Neural cell (in vitro differentiated cells): ENCODE results near the gene S1PR2. TPM values are rescaled to one million over a fixed set of nuclear protein-coding genes. Genes with fewer than 3 reads are reported as not detected.
"Not testable (repeated sequence)": the region's sequence is repeated elsewhere in the genome, so short reads cannot be mapped to it uniquely, and the experiment has no call there.

Source experiments
- H2AFZ ChIP-seq: fragments of 200-600, 300-800 bp; sonication (generic), shearing (Covaris generic); 2 replicates; pipeline ENCODE4 v1.6.0; 2014; ENCODE audit warnings: low read depth, mild to moderate bottlenecking, antibody characterized with exemption, low read length, moderate library complexity
- H3F3A ChIP-seq: fragments of 200-600 bp; shearing (Covaris generic); 2 replicates; pipeline ENCODE4 v1.6.1; 2016; ENCODE audit warnings: mild to moderate bottlenecking, moderate library complexity, mixed read lengths, antibody characterized with exemption, low read length; ENCODE audit not compliant: insufficient read depth, poor library complexity, severe bottlenecking
- H3K27ac ChIP-seq: fragments of 200-600, 300-800 bp; sonication (generic), shearing (Covaris generic); 2 replicates; pipeline ENCODE4 v1.5.1; 2014; ENCODE audit warnings: mild to moderate bottlenecking, low read length, moderate library complexity
- H3K27me3 ChIP-seq: fragments of 300-800, 200-600 bp; sonication (generic), shearing (Covaris generic); 2 replicates; pipeline ENCODE4 v1.6.0; 2014; ENCODE audit warnings: mild to moderate bottlenecking, low read depth, low read length, moderate library complexity; ENCODE audit not compliant: insufficient read depth
- H3K36me3 ChIP-seq: fragments of 300-800, 200-600 bp; sonication (generic), shearing (Covaris generic); 2 replicates; pipeline ENCODE4 v1.5.1; 2014; ENCODE audit warnings: mild to moderate bottlenecking, antibody characterized with exemption, low read length, moderate library complexity; ENCODE audit not compliant: insufficient read depth
- H3K4me2 ChIP-seq: fragments of 300-800, 200-600 bp; sonication (generic), shearing (Covaris generic); 2 replicates; pipeline ENCODE4 v1.6.0; 2014; ENCODE audit warnings: mild to moderate bottlenecking, low read length
- H3K4me3 ChIP-seq: fragments of 300-800, 200-600 bp; sonication (generic), shearing (Covaris generic); 2 replicates; pipeline ENCODE4 v1.5.1; 2014; ENCODE audit warnings: mild to moderate bottlenecking, low read length, moderate library complexity
- H3K79me2 ChIP-seq: fragments of 200-600 bp; shearing (Covaris generic); replicated peaks from 2 replicates; pipeline ENCODE4 v1.6.0; 2014; ENCODE audit warnings: mild to moderate bottlenecking, low read length, moderate library complexity; ENCODE audit not compliant: insufficient read depth
- H3K9ac ChIP-seq: fragments of 300-800, 200-600 bp; sonication (generic), shearing (Covaris generic); 2 replicates; pipeline ENCODE4 v1.6.1; 2016; ENCODE audit warnings: mild to moderate bottlenecking, low read length, mixed read lengths
- H3K9me2 ChIP-seq: fragments of 200-600 bp; shearing (Covaris generic); 2 replicates; pipeline ENCODE4 v1.6.1; 2016; ENCODE audit warnings: mild to moderate bottlenecking, low read length, mixed read lengths; ENCODE audit not compliant: insufficient read depth
- H3K9me3 ChIP-seq: fragments of 200-600, 300-800 bp; sonication (generic), shearing (Covaris generic); 2 replicates; pipeline ENCODE4 v1.6.1; 2016; ENCODE audit warnings: mild to moderate bottlenecking, mixed run types, low read length, moderate library complexity, mixed read lengths
- H4K20me1 ChIP-seq: fragments of 200-600 bp; shearing (Covaris generic); 2 replicates; pipeline ENCODE4 v1.6.1; 2016; ENCODE audit warnings: mild to moderate bottlenecking, mixed run types; ENCODE audit not compliant: insufficient read depth
- CTCF ChIP-seq: fragments of 450-650 bp; IDR thresholded peaks from 2 replicates; pipeline ENCODE4 v1.5.1; 2014; ENCODE audit warnings: antibody characterized with exemption, mild to moderate bottlenecking, moderate library complexity; ENCODE audit not compliant: poor library complexity, severe bottlenecking
- EP300 ChIP-seq: fragments of 450-650 bp; conservative IDR thresholded peaks from 2 replicates; pipeline ENCODE4 v1.6.1; 2014; ENCODE audit warnings: antibody characterized with exemption, mild to moderate bottlenecking, moderate library complexity; ENCODE audit not compliant: poor library complexity, severe bottlenecking
- EZH2 ChIP-seq: fragments of 200-600, 300-800 bp; shearing (Covaris generic), sonication (generic); IDR thresholded peaks from 2 replicates; pipeline ENCODE4 v1.6.1; 2014; ENCODE audit warnings: antibody characterized with exemption, low read length, borderline replicate concordance, mild to moderate bottlenecking; ENCODE audit not compliant: insufficient read depth, poor library complexity, severe bottlenecking
- MXI1 ChIP-seq: fragments of 450-650 bp; conservative IDR thresholded peaks from 2 replicates; pipeline ENCODE4 v1.6.1; 2014; ENCODE audit warnings: antibody characterized with exemption, mild to moderate bottlenecking; ENCODE audit not compliant: poor library complexity, severe bottlenecking
- POLR2AphosphoS5 ChIP-seq: IDR thresholded peaks from 2 replicates; pipeline ENCODE4 v1.6.1; 2012
- RAD21 ChIP-seq: fragments of 450-650 bp; conservative IDR thresholded peaks from 2 replicates; pipeline ENCODE4 v1.6.1; 2014; ENCODE audit warnings: antibody characterized with exemption, mild to moderate bottlenecking, moderate library complexity
- REST ChIP-seq: IDR thresholded peaks from 2 replicates; pipeline ENCODE4 v1.6.1; 2012; ENCODE audit warnings: borderline replicate concordance
- SMC3 ChIP-seq: fragments of 450-650 bp; conservative IDR thresholded peaks from 2 replicates; pipeline ENCODE4 v1.6.1; 2014; ENCODE audit warnings: antibody characterized with exemption, mild to moderate bottlenecking, moderate library complexity; ENCODE audit not compliant: poor library complexity
- TAF1 ChIP-seq: IDR thresholded peaks from 2 replicates; pipeline ENCODE4 v1.6.1; 2012; ENCODE audit warnings: low read depth
- polyA plus RNA-seq: library from polyadenylated mRNA; depleted of rRNA; stranded (reverse); fragments of >200 nt; gene quantifications from 2 replicates; pipeline ENCODE4 v1.2.3, GENCODE V29; 2014

The S1PR2 gene
- polyA plus RNA-seq, 1 donor from 2014 or later = 7.5 TPM

GRCh38 chr19:10182076-10182475 lies 49.1 kb downstream of the S1PR2 start:
- Histone ChIP-seq H2AFZ (no peak overlapping the region), H3K4me3 (no peak overlapping the region), H3K4me2 (no peak overlapping the region), H3K27me3 (no peaks in the 10 kb centered on the region), H3K9me2 (no peaks in the 10 kb centered on the region), H3K36me3 (no peaks in the 10 kb centered on the region), H3K9ac (no peak overlapping the region), H3K79me2 (peaks cover 15% of the 10 kb centered on the region), H3K27ac (no peak overlapping the region), H3F3A (no peaks in the 10 kb centered on the region), H4K20me1 (no peaks in the 10 kb centered on the region), H3K9me3 (no peaks in the 10 kb centered on the region)
- TF ChIP-seq EP300 (no peak), MXI1 (no peak), SMC3 (no peak), RAD21 (no peak), POLR2AphosphoS5 (no peak), TAF1 (no peak), REST (no peak), CTCF (no peak), EZH2 (no peak)

GRCh38 chr19:10180459-10180858 lies 50.7 kb downstream of the S1PR2 start:
- peaks cover 5% of the 10 kb centered on the region for H3K79me2 ChIP-seq
- no peak overlapping the region for H2AFZ ChIP-seq
- no peaks in the 10 kb centered on the region for H4K20me1 ChIP-seq
- no peaks in the 10 kb centered on the region for H3K9me3 ChIP-seq
- H3K4me2 ChIP-seq = no peak overlapping the region
- TF ChIP-seq SMC3 (no peak), TAF1 (no peak), POLR2AphosphoS5 (no peak), CTCF (no peak), EP300 (no peak), RAD21 (no peak), EZH2 (no peak), MXI1 (no peak), REST (no peak)
- no peaks in the 10 kb centered on the region for H3F3A ChIP-seq
- H3K9me2 ChIP-seq = no peaks in the 10 kb centered on the region
- no peaks in the 10 kb centered on the region for H3K36me3 ChIP-seq
- no peak overlapping the region for H3K27ac ChIP-seq
- no peaks in the 10 kb centered on the region for H3K27me3 ChIP-seq
- no peak overlapping the region for H3K9ac ChIP-seq
- no peak overlapping the region for H3K4me3 ChIP-seq

- H3K9me3 ChIP-seq = not testable (repeated sequence)
Measured at GRCh38 chr19:10180024-10180423, 51.1 kb downstream of the S1PR2 start.

More at GRCh38 chr19:10180024-10180423, 51.1 kb downstream of the S1PR2 start:
- H3F3A ChIP-seq, H3K9ac ChIP-seq, H3K79me2 ChIP-seq, H3K27ac ChIP-seq, H2AFZ ChIP-seq, H3K36me3 ChIP-seq, H3K4me2 ChIP-seq, H3K4me3 ChIP-seq, H4K20me1 ChIP-seq, H3K27me3 ChIP-seq, H3K9me2 ChIP-seq: not testable (repeated sequence)
